ENCODE measurements around the gene STARD6.

DNA sequence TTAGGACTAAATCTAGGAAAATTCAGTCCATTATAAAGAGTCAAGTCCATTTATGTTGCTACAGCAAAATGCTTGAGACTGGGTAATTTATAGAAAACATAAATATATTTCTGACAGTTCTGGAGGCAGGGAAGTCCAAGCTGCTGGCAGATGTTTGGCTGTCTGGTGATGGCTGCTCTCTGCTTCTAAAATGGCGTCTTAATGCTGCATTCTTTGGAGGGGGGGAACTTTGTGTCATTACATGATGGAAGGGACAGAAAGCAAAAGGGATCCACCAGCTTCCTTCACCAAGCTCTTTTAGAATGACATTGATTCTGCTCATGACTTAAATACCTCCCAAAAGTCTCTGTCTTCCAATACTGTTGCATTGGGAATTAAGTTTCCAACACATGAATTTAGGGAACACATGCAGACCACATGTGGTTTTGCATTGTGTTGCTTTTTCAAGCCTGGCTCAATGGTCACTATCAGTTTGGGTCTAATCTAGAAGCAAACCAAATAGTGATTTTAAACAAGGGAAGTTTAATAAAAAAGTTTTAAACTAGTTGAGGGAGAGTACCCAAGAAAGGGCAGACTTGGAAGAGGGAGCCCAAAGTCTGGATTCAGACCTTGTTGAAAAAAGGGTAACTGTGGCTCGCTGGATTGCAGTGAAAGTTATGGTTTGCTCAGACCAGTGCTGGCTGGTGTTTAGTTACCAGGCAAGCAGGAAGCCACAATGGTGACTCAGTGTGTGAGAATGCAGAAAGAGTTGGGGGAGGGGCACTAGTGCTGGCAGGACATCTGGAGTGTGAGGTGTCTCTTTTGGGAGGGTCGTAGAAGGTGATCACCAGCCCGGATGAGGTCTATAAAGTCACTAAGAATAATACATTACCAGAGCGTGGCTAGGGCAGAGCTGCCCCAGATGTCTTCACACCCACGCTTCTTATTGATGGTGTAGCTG lies 30.8 kb upstream of the STARD6 start:
- TF ChIP-seq, protein P1, sequence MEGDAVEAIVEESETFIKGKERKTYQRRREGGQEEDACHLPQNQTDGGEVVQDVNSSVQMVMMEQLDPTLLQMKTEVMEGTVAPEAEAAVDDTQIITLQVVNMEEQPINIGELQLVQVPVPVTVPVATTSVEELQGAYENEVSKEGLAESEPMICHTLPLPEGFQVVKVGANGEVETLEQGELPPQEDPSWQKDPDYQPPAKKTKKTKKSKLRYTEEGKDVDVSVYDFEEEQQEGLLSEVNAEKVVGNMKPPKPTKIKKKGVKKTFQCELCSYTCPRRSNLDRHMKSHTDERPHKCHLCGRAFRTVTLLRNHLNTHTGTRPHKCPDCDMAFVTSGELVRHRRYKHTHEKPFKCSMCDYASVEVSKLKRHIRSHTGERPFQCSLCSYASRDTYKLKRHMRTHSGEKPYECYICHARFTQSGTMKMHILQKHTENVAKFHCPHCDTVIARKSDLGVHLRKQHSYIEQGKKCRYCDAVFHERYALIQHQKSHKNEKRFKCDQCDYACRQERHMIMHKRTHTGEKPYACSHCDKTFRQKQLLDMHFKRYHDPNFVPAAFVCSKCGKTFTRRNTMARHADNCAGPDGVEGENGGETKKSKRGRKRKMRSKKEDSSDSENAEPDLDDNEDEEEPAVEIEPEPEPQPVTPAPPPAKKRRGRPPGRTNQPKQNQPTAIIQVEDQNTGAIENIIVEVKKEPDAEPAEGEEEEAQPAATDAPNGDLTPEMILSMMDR (IDR thresholded peaks at IDR 0.05), result no peak
- TF ChIP-seq POLR2AphosphoS5 (IDR thresholded peaks at IDR 0.05) (no peak), POLR2A (IDR thresholded peaks at IDR 0.05) (no peak)

All from sigmoid colon (tissue), 4 donors.